ENCODE measurements around the gene GHRH. TPM values are rescaled to one million over a fixed set of nuclear protein-coding genes. Genes with fewer than 3 reads are reported as not detected.

Gene GHRH
- polyA plus RNA-seq, 2 donors, result not detected

DNA sequence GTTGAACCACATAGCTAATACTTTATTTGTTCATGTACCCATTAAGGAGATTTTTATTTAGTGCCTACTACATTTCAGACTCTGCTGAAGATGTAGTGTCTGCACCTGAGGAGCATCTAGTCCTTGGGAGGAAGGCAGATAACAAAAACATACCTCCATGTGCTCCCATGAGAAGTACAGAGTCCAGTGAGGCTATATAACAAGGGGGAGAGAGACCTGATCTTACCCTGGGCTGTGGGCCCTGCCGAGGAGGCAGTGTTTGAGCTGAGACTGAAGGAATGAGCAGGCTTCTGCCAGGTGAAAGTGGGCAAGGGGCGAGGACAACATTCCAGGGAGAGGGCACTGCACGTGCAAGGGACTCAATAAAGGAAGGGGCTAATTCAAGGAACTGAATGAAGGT is 39.9 kb upstream of the GHRH start:
- no peaks in the 10 kb centered on the region for H3K27me3 ChIP-seq (ENCODE audit: control insufficient read depth in 1 of 2, insufficient read depth in 2 of 2, low read length in 2 of 2)
- H3K4me3 ChIP-seq (ENCODE audit: low read depth in 1 of 2, low read length in 2 of 2), result no peak overlapping the region
- no peaks in the 10 kb centered on the region for H3K9me3 ChIP-seq (ENCODE audit: control insufficient read depth in 2 of 2, insufficient read depth in 1 of 2, low read depth in 1 of 2, low read length in 1 of 2)
- no peak overlapping the region for H3K27ac ChIP-seq (ENCODE audit: low read depth in 2 of 2, low read length in 1 of 2)
- peaks cover 0 to 5% of the 10 kb centered on the region in 2 donors for H3K4me1 ChIP-seq (ENCODE audit: control insufficient read depth in 2 of 2, insufficient read depth in 2 of 2, low read length in 1 of 2)
- 95 to 97% methylated on average over 3 of the region's 3 CpGs for WGBS, 2 donors
- peaks cover 12 to 27% of the 10 kb centered on the region in 2 donors for H3K36me3 ChIP-seq (ENCODE audit: control insufficient read depth in 2 of 2, insufficient read depth in 2 of 2, low read length in 1 of 2)

DNA sequence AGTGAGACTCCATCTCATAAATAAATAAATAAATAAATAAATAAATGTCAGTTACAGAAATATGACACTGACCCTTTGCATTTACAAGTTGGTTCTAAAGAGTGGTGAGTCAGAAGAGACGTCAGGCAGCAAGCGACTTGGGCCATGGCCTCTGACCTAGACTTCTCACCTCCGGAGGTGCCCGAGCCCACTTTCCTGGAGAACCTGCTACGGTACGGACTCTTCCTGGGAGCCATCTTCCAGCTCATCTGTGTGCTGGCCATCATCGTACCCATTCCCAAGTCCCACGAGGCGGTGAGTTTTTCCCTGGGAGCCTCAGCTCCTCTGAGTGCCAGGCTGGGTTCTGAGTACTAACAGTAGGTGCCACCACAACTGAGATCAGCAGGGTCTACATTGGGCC is 39.5 kb upstream of the GHRH start:
- Histone ChIP-seq H3K4me1 (ENCODE audit: control insufficient read depth in 2 of 2, insufficient read depth in 2 of 2, low read length in 1 of 2) (peaks cover 0 to 5% of the 10 kb centered on the region in 2 donors), H3K27ac (ENCODE audit: low read depth in 2 of 2, low read length in 1 of 2) (no peak overlapping the region), H3K27me3 (ENCODE audit: control insufficient read depth in 1 of 2, insufficient read depth in 2 of 2, low read length in 2 of 2) (no peaks in the 10 kb centered on the region), H3K36me3 (ENCODE audit: control insufficient read depth in 2 of 2, insufficient read depth in 2 of 2, low read length in 1 of 2) (peaks cover 12 to 27% of the 10 kb centered on the region in 2 donors), H3K9me3 (ENCODE audit: control insufficient read depth in 2 of 2, insufficient read depth in 1 of 2, low read depth in 1 of 2, low read length in 1 of 2) (no peaks in the 10 kb centered on the region), H3K4me3 (ENCODE audit: low read depth in 1 of 2, low read length in 2 of 2) (no peak overlapping the region)
- 97 to 99% methylated on average over 9 of the region's 9 CpGs for WGBS, 2 donors

- no peak overlapping the region for H3K4me3 ChIP-seq (ENCODE audit: low read depth in 1 of 2, low read length in 2 of 2)
- no peaks in the 10 kb centered on the region for H3K9me3 ChIP-seq (ENCODE audit: control insufficient read depth in 2 of 2, insufficient read depth in 1 of 2, low read depth in 1 of 2, low read length in 1 of 2)
- peaks cover 0 to 5% of the 10 kb centered on the region in 2 donors for H3K4me1 ChIP-seq (ENCODE audit: control insufficient read depth in 2 of 2, insufficient read depth in 2 of 2, low read length in 1 of 2)
- 82 to 92% methylated on average over 6 of the region's 6 CpGs for WGBS, 2 donors
- H3K27ac ChIP-seq (ENCODE audit: low read depth in 2 of 2, low read length in 1 of 2), result no peak overlapping the region
- no peaks in the 10 kb centered on the region for H3K27me3 ChIP-seq (ENCODE audit: control insufficient read depth in 1 of 2, insufficient read depth in 2 of 2, low read length in 2 of 2)
- H3K36me3 ChIP-seq (ENCODE audit: control insufficient read depth in 2 of 2, insufficient read depth in 2 of 2, low read length in 1 of 2), result peaks cover 12 to 24% of the 10 kb centered on the region in 2 donors
Measured at GRCh38 chr20:37299718-37300528, 38.3 kb upstream of the GHRH start.

DNA sequence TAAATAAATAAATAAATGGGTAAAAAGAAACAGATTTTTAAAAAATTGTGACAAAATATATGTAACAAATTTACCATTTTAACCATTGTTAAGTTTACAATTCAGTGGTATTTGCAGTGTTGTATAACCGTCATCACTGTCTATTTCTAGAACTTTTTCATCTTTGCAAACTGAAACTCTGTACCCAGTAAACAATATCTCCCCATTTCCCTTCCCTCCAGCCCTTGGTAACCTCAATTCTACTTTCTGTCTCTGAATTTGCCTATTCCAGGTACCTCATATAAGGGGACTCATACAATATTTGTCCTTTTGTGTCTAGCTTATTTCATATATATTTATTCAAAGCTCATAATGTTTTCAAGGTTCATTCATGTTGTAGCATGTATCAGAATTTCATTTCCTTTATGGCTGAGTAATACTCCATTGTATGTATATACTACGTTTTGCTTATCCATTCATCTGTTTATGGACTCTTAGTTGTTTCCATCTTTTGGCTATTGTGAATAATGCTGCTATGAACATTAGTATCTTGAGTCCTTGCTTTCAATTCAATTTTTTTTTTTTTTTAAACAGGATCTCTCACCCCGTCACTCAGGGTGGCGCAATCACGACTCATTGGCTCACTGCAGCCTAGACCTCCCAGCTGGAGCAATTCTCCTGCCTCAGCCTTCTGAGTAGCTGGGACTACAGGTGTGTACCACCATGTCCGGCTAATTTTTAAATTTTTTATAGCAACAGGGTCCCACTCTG is 36.8 kb upstream of the GHRH start:
- Histone ChIP-seq H3K27me3 (ENCODE audit: control insufficient read depth in 1 of 2, insufficient read depth in 2 of 2, low read length in 2 of 2) (no peaks in the 10 kb centered on the region), H3K4me1 (ENCODE audit: control insufficient read depth in 2 of 2, insufficient read depth in 2 of 2, low read length in 1 of 2) (peaks cover 0 to 9% of the 10 kb centered on the region in 2 donors), H3K36me3 (ENCODE audit: control insufficient read depth in 2 of 2, insufficient read depth in 2 of 2, low read length in 1 of 2) (peaks cover 3 to 16% of the 10 kb centered on the region in 2 donors), H3K27ac (ENCODE audit: low read depth in 2 of 2, low read length in 1 of 2) (peak overlapping the region in 1 of 2 donors; percentile 60), H3K4me3 (ENCODE audit: low read depth in 1 of 2, low read length in 2 of 2) (no peak overlapping the region), H3K9me3 (ENCODE audit: control insufficient read depth in 2 of 2, insufficient read depth in 1 of 2, low read depth in 1 of 2, low read length in 1 of 2) (no peaks in the 10 kb centered on the region)
- WGBS, 2 donors, result 75 to 82% methylated on average over 6 of the region's 6 CpGs

- H3K27ac ChIP-seq (ENCODE audit: low read depth in 2 of 2, low read length in 1 of 2), result peak overlapping the region; percentile 44 to 92
- H3K9me3 ChIP-seq (ENCODE audit: control insufficient read depth in 2 of 2, insufficient read depth in 1 of 2, low read depth in 1 of 2, low read length in 1 of 2), result no peaks in the 10 kb centered on the region
- peaks cover 0 to 10% of the 10 kb centered on the region in 2 donors for H3K4me1 ChIP-seq (ENCODE audit: control insufficient read depth in 2 of 2, insufficient read depth in 2 of 2, low read length in 1 of 2)
- H3K4me3 ChIP-seq (ENCODE audit: low read depth in 1 of 2, low read length in 2 of 2), result no peak overlapping the region
- no peaks in the 10 kb centered on the region for H3K27me3 ChIP-seq (ENCODE audit: control insufficient read depth in 1 of 2, insufficient read depth in 2 of 2, low read length in 2 of 2)
- 62 to 65% methylated on average over 13 of the region's 13 CpGs for WGBS, 2 donors
- H3K36me3 ChIP-seq (ENCODE audit: control insufficient read depth in 2 of 2, insufficient read depth in 2 of 2, low read length in 1 of 2), result peaks cover 3 to 14% of the 10 kb centered on the region in 2 donors
Measured at GRCh38 chr20:37297066-37297736, 35.6 kb upstream of the GHRH start.

DNA sequence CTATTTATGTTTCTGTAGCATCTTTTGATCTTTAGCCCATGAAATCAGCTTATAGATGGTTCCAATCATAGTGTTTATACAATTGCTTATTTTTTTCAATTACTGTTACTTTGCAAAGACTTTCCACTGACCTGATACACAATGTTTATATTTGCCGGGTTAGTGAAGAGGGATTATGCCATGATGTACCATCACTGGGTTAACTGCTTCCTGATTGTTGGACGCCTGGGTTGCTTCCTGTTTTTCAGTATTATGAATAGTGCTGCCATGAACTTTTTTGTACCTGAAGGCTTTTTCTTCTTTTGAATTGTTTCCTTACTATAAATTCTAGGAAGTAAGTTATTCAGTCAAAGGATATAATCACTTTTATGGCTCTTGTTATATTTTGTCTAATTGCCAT is 34.8 kb upstream of the GHRH start:
- peaks cover 0 to 10% of the 10 kb centered on the region in 2 donors for H3K4me1 ChIP-seq (ENCODE audit: control insufficient read depth in 2 of 2, insufficient read depth in 2 of 2, low read length in 1 of 2)
- no peak overlapping the region for H3K4me3 ChIP-seq (ENCODE audit: low read depth in 1 of 2, low read length in 2 of 2)
- no peaks in the 10 kb centered on the region for H3K27me3 ChIP-seq (ENCODE audit: control insufficient read depth in 1 of 2, insufficient read depth in 2 of 2, low read length in 2 of 2)
- no peaks in the 10 kb centered on the region for H3K9me3 ChIP-seq (ENCODE audit: control insufficient read depth in 2 of 2, insufficient read depth in 1 of 2, low read depth in 1 of 2, low read length in 1 of 2)
- 19 to 31% methylated on average over 2 of the region's 2 CpGs for WGBS, 2 donors
- H3K36me3 ChIP-seq (ENCODE audit: control insufficient read depth in 2 of 2, insufficient read depth in 2 of 2, low read length in 1 of 2), result peaks cover 3 to 6% of the 10 kb centered on the region in 2 donors
- H3K27ac ChIP-seq (ENCODE audit: low read depth in 2 of 2, low read length in 1 of 2), result peak overlapping the region; percentile 22 to 57

- Histone ChIP-seq H3K9me3 (ENCODE audit: control insufficient read depth in 2 of 2, insufficient read depth in 1 of 2, low read depth in 1 of 2, low read length in 1 of 2) (no peaks in the 10 kb centered on the region), H3K4me1 (ENCODE audit: control insufficient read depth in 2 of 2, insufficient read depth in 2 of 2, low read length in 1 of 2) (peaks cover 0 to 10% of the 10 kb centered on the region in 2 donors), H3K4me3 (ENCODE audit: low read depth in 1 of 2, low read length in 2 of 2) (no peak overlapping the region), H3K27ac (ENCODE audit: low read depth in 2 of 2, low read length in 1 of 2) (peak overlapping the region; percentile 88 to 96), H3K27me3 (ENCODE audit: control insufficient read depth in 1 of 2, insufficient read depth in 2 of 2, low read length in 2 of 2) (no peaks in the 10 kb centered on the region), H3K36me3 (ENCODE audit: control insufficient read depth in 2 of 2, insufficient read depth in 2 of 2, low read length in 1 of 2) (peaks cover 3% of the 10 kb centered on the region in 2 donors)
- 50 to 52% methylated on average over 7 of the region's 7 CpGs for WGBS, 2 donors
Measured at GRCh38 chr20:37295595-37295994, 34.0 kb upstream of the GHRH start.

DNA sequence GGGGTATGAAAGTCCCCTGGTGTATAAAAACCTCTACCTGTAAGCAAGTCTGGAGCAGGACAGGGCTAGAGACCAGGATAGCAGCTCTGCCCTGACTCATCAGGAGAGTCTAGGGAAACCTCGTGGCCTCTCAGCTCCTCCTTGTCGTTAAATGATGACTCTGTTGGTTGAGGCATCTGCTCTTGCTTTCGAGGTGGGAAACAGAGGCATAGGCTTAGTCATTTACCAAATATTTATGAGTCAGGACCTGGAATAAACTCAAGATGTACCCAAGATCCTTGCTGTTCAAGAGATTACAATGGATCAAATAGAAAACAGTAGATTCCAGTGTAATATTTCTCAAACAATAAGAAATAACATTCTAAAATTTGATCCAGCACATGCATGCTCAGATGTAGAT is 33.4 kb upstream of the GHRH start:
- WGBS, 2 donors, result 10 to 37% methylated on average over 3 of the region's 3 CpGs
- peaks cover 0 to 10% of the 10 kb centered on the region in 2 donors for H3K4me1 ChIP-seq (ENCODE audit: control insufficient read depth in 2 of 2, insufficient read depth in 2 of 2, low read length in 1 of 2)

GRCh38 chr20:37294262-37294981 is 32.8 kb upstream of the GHRH start:
- WGBS, 2 donors, result 50 to 53% methylated on average over 6 of the region's 6 CpGs
- Histone ChIP-seq H3K4me1 (ENCODE audit: control insufficient read depth in 2 of 2, insufficient read depth in 2 of 2, low read length in 1 of 2) (peaks cover 0 to 10% of the 10 kb centered on the region in 2 donors), H3K36me3 (ENCODE audit: control insufficient read depth in 2 of 2, insufficient read depth in 2 of 2, low read length in 1 of 2) (peaks cover 0 to under 1% of the 10 kb centered on the region in 2 donors), H3K27me3 (ENCODE audit: control insufficient read depth in 1 of 2, insufficient read depth in 2 of 2, low read length in 2 of 2) (no peaks in the 10 kb centered on the region), H3K4me3 (ENCODE audit: low read depth in 1 of 2, low read length in 2 of 2) (no peak overlapping the region), H3K27ac (ENCODE audit: low read depth in 2 of 2, low read length in 1 of 2) (peak overlapping the region; percentile 83 to 90), H3K9me3 (ENCODE audit: control insufficient read depth in 2 of 2, insufficient read depth in 1 of 2, low read depth in 1 of 2, low read length in 1 of 2) (no peaks in the 10 kb centered on the region)

More for the DNA sequence above, 33.4 kb upstream of the GHRH start:
- Histone ChIP-seq H3K27me3 (ENCODE audit: control insufficient read depth in 1 of 2, insufficient read depth in 2 of 2, low read length in 2 of 2) (no peaks in the 10 kb centered on the region), H3K27ac (ENCODE audit: low read depth in 2 of 2, low read length in 1 of 2) (peak overlapping the region; percentile 83 to 96), H3K36me3 (ENCODE audit: control insufficient read depth in 2 of 2, insufficient read depth in 2 of 2, low read length in 1 of 2) (peaks cover 1 to 3% of the 10 kb centered on the region in 2 donors), H3K4me3 (ENCODE audit: low read depth in 1 of 2, low read length in 2 of 2) (no peak overlapping the region), H3K9me3 (ENCODE audit: control insufficient read depth in 2 of 2, insufficient read depth in 1 of 2, low read depth in 1 of 2, low read length in 1 of 2) (no peaks in the 10 kb centered on the region)
